Measurements from ENCODE around the gene RNF8.

The RNF8 gene

GRCh38 chr6:37316071-37316470 lies 37.7 kb upstream of the RNF8 start:
- TF ChIP-seq CTCF (IDR thresholded peaks at IDR 0.05; ENCODE audit: borderline replicate concordance, insufficient read depth, low read depth, low read length): no peak
- H3K4me3 ChIP-seq (ENCODE audit: low read depth, low read length): no peak overlapping the region

GRCh38 chr6:37317312-37318038 lies 36.3 kb upstream of the RNF8 start:
- TF ChIP-seq CTCF (IDR thresholded peaks at IDR 0.05; ENCODE audit: borderline replicate concordance, insufficient read depth, low read depth, low read length): no peak
- no peak overlapping the region for H3K4me3 ChIP-seq (ENCODE audit: low read depth, low read length)

GRCh38 chr6:37319156-37319555 lies 34.6 kb upstream of the RNF8 start:
- H3K4me3 ChIP-seq (ENCODE audit: low read depth, low read length): no peak overlapping the region
- no peak for TF ChIP-seq CTCF (IDR thresholded peaks at IDR 0.05; ENCODE audit: borderline replicate concordance, insufficient read depth, low read depth, low read length)

- TF ChIP-seq CTCF (IDR thresholded peaks at IDR 0.05; ENCODE audit: borderline replicate concordance, insufficient read depth, low read depth, low read length): no peak
- no peak overlapping the region for H3K4me3 ChIP-seq (ENCODE audit: low read depth, low read length)
Measured at GRCh38 chr6:37319856-37320480, 33.8 kb upstream of the RNF8 start.

- H3K4me3 ChIP-seq (ENCODE audit: low read depth, low read length): no peak overlapping the region
- TF ChIP-seq CTCF (IDR thresholded peaks at IDR 0.05; ENCODE audit: borderline replicate concordance, insufficient read depth, low read depth, low read length): no peak
Measured at GRCh38 chr6:37320646-37321045, 33.1 kb upstream of the RNF8 start.

- no peak overlapping the region for H3K4me3 ChIP-seq (ENCODE audit: low read depth, low read length)
- no peak for TF ChIP-seq CTCF (IDR thresholded peaks at IDR 0.05; ENCODE audit: borderline replicate concordance, insufficient read depth, low read depth, low read length)
Measured at GRCh38 chr6:37321101-37321500, 32.7 kb upstream of the RNF8 start.
